ENCODE measurements around the gene B4GALT7.
"Not testable (repeated sequence)": the region's sequence is repeated elsewhere in the genome, so short reads cannot be mapped to it uniquely, and the experiment has no call there.

Gene B4GALT7, protein sequence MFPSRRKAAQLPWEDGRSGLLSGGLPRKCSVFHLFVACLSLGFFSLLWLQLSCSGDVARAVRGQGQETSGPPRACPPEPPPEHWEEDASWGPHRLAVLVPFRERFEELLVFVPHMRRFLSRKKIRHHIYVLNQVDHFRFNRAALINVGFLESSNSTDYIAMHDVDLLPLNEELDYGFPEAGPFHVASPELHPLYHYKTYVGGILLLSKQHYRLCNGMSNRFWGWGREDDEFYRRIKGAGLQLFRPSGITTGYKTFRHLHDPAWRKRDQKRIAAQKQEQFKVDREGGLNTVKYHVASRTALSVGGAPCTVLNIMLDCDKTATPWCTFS

DNA sequence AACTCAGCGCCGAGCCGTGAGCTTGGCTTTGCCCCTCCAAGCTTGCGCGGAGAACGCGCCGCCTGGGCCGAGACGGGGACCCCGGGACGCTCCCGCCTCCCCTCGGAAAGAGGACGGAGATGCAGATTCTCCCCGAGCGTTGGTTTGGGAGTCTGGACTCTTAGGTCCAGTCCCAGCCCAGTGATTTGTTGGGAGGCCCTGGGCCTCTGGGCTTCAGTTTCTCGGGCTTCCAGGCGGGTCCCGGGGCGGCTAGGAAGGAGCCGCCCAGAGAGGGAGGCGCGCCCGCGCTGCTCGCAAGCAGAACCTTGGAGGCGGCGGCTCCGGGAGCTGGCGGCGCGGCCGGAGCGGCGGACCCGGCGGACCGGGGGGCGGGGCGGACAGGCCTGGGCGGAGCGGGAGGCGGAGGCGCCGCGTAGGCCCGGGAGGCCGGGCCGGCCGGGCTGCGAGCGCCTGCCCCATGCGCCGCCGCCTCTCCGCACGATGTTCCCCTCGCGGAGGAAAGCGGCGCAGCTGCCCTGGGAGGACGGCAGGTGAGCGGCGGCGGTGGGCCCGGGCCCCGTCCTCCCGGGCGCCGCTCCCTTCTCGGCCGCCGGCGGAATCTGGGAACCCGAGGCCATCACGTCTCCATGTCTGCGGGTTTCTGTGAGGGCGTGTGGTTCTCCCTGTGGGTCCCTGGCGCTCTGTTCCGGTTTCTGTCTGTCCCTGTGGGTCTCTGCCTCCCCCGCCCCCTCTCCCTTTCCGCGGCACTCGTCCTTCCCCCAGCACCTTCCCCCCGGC is at the start of gene B4GALT7:
B4GALT7 (plus strand) TSS at position 402 of the 777 bp plus-strand sequence; CDS start at position 481, 79 bp downstream.
- DNase-seq (ENCODE audit: insufficient read length, low spot score) (peak; percentile 69), FAIRE-seq (no peak)

DNA sequence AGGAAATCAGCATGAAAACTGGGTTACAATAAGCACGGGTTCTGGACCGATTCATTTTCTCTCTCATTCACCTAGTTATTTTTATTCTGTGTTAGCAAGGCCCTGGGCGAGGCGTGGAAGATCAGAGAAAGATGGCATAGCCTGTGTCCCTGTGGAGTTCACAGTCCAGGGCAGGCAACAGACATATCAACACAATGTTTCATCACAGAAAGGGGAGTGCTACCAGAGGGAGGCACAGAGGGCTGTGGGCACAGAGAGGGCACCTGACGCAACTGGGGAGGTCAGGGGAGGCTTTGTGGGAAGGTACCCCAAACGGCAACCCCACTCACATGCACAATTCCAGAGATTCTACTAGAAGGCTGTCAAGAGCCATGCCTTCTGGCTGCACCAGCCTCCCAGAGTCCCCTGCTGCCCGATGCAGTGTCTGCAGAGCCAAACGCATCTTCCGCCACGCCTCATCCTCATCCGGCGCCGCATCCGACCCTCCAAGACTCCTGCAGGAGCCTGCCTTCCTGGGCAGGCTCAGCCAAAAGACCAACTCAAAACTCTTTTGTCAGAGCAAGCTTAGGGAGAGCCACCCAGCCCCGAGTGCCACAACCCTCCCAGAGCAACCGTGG is 47.0 kb upstream of the B4GALT7 start:
- no peak for DNase-seq (ENCODE audit: insufficient read length, low spot score)

DNA sequence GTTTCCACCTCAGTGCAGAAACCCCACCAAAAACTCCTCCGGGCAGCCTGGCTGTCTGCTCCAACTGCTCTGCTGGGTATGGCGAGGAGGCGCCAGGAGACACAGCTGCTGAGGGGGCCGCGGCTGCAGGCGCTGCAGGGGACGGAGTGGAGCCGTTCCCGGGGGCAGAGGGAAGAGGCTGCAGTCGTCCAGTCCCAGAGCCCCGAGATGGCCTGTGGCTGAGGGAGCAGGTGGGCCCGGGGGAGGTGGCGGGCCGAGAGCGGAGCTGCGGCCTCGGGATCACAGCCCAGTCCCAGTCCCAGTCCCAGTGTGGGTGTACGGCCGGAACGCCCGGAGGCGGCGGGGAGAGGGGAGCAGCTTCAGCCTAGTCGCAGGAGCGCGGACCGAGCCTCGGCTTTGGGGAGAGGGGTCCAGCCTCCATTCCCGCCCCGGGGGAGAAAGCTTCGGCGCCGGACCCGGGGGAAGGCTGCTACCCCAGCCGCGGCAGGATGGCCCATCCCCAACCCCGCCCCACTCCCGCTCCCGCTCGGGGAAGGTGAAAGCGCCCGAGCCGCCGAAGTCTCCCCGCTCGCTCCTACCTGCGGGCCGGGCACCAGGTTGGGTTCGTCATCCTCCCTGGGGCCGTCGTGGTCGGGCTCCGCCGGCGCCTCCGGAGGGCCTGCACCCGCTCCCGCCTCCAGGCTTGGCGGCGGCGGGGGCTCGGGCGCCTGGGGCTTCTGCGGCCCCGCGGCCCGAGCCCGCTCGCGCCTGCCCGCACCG is 46.1 kb upstream of the B4GALT7 start:
- peak; percentile 38 for DNase-seq (ENCODE audit: insufficient read length, low spot score)

More for the DNA sequence above, 47.0 kb upstream of the B4GALT7 start:
- FAIRE-seq = no peak

DNA sequence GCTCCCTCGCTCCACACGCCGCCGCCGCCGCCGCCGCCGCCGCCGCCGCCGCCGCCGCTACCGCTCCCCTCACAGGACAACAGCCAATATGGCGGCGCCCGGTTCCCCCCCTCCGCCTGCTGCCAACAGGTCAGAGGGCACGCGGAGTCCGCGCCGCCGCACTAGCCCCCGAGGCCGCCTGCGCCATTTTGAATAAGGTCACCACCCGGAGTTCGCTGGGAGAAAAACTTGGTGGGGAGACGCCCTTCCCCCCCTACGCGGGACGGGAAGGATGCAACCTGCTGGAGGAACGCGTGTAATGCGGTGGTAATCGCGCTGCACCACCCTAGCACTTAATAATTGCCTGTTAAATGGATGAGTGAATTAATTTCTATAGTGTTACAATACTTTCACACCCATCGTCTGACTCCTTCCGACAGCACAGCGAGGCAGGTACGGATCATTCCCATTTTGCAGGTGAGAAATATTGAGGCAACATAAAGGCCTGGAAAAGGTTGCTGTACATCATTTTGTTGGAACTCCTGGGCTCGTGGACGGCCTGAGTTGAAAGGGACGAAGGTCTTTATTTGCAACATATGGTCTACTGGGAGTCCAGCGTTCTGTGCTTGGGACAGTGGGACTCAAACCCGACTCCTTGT is 45.3 kb upstream of the B4GALT7 start, which contains the start of gene FAM193B:
FAM193B (minus strand) TSS at position 90 of the 638 bp plus-strand sequence. CDS start 105 bp downstream, outside the sequence.
- peak; percentile 93 for DNase-seq (ENCODE audit: insufficient read length, low spot score)
- peak; percentile 38 for FAIRE-seq

More for the DNA sequence above, 46.1 kb upstream of the B4GALT7 start:
- FAIRE-seq = no peak

DNA sequence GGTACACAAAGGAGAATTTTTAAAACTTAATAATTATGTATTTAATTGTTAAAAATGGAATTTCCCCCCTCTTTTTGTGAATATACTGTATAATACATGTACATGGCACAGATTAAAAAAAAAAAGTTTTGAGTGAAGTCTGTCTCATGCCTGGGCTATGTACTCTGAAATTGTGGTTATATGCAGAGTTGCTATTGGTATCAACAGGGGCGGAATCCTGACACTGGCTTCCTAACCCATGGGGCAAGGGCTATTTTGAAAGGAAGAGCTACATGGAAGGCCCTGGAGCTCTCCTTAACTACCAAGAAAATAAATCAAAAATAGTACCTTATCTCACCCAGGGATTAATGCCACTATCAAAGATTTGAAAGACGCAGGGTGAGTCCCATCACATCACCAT is 44.7 kb upstream of the B4GALT7 start:
- FAIRE-seq (no peak), DNase-seq (ENCODE audit: insufficient read length, low spot score) (no peak)

DNA sequence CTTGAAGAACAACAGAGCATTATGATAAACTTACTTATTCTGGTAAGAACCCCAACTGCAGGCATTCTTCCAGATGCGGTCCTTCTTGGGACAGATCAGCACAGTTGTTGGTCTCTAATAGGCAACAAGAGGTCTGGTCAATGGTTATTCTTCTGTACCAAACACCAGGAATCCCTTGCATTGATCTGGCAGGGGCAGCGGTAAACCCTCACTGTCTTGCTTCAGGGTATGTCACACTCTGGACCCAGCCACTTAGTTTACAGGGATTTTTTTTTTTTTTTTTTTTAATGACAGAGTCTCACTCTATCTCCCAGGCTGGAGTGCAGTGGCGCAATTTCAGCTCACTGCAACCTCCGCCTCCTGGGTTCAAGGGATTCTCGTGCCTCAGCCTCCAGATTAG is 44.3 kb upstream of the B4GALT7 start:
- no peak for DNase-seq (ENCODE audit: insufficient read length, low spot score)
- FAIRE-seq = no peak

DNA sequence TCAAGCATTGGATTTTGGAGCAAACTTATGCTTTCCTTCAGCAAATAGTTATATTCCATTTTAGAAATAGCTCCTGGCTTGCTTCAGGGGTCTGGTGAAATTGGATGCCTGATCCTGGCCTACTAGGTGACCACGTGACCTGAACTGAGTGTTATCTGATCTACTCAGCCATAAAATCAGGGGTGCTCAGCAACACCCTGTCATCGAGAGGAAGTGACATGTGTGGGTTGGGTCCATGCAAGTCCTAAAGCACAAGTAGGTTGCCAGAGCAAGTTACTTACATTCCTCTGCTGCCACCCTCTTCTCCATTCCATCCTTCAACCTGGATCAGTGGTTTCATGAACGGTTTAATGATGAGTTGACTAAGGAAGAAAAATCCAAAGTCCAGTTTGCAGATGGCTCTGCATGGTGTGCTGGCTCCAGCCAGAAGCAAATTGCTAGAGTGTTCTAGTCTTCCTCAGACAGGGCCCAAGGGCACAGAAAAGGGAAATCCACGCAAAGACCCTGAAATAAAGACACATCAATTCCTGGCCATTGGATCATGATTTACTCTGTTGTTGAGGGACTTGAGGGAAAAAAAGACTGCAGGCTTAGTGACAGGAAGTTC is 42.8 kb upstream of the B4GALT7 start:
- FAIRE-seq (no peak), DNase-seq (ENCODE audit: insufficient read length, low spot score) (peak; percentile 82)

DNA sequence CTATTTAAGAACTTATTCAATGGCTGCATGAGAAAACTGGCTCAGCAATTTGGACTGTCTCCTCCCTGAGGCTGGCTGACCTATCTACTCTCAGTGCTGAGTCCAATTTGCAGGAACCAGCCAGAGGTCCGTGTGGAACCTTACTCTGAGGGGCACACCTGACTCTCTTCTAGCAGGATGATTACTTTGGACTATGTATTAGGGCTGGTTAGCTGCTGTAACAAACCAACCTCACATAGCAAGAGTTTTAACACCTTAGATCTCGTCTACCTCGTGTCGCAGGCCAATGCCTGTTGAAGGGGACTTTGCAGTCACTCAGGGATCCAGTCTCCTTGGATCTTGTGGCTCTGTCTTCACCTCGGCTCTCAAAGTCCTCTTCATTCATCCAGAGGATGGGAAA is 42.1 kb upstream of the B4GALT7 start:
- FAIRE-seq (no peak), DNase-seq (ENCODE audit: insufficient read length, low spot score) (no peak)

DNA sequence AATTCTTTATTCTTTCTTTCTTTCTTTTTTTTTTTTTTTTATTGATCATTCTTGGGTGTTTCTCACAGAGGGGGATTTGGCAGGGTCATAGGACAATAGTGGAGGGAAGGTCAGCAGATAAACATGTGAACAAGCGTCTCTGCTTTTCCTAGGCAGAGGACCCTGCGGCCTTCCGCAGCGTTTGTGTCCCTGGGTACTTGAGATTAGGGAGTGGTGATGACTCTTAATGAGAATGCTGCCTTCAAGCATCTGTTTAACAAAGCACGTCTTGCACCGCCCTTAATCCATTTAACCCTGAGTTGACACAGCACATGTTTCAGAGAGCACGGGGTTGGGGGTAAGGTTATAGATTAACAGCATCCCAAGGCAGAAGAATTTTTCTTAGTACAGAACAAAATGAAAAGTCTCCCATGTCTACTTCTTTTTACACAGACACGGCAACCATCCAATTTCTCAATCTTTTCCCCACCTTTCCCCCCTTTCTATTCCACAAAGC is 40.4 kb upstream of the B4GALT7 start:
- DNase-seq (ENCODE audit: insufficient read length, low spot score); FAIRE-seq: not testable (repeated sequence)

DNA sequence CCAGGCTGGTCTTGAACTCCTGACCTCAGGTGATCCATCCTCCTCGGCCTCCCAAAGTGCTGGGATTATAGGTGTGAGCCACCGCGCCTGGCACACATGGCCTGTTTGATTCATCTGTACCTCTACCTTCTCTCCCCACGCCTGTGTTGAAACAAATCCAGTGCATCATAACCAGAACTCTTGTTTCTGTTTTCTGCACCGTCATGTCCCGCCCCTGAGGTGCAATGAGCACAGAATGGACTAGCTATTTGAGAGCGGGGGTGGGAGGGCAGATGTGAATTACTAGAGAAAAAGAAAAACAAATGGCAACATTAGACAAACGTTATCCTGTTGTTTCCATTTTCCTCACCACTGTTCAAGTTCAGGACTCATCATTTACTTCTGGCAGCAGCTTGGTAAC is 34.9 kb upstream of the B4GALT7 start:
- DNase-seq (ENCODE audit: insufficient read length, low spot score) (no peak), FAIRE-seq (no peak)

DNA sequence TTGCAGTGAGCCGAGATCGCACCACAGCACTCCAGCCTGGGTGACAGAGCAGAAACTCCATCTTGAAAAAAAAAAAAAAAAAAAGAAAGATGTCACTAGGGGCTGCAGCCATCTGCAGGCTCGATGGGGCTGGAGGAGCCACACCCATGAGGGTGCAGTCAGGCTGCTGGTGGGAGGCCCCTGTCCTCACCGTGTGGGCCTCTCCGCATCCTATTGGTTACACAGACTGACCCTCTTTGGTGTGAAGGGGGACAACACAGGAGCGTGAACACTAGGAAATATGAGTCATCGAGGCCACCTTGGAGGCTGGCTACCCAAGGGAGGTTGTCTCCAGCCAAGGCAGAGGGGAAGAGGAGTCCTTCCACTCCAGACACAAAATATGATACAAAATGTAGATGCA is 31.6 kb upstream of the B4GALT7 start:
- FAIRE-seq = no peak

DNA sequence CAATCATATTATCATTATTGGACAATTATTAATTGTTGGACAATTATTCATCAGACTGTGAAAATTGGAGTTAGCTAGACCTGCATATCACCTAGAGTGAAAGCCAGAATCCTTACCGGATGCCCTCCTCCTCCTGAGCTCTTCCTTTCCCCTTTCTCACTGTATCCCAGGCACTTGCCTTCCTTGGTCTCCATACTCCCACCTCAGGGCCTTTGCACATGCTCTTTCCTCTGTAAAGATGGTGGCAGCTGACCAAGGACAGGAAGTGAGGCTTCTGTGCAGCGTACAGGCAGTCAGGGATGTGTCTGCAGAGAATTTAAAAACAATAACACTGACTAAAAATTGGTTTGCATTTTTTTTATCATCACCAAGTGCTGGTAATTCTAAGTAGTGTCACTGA is 30.0 kb upstream of the B4GALT7 start:
- FAIRE-seq (no peak), DNase-seq (ENCODE audit: insufficient read length, low spot score) (no peak)

More for the DNA sequence above, 31.6 kb upstream of the B4GALT7 start:
- DNase-seq (ENCODE audit: insufficient read length, low spot score) = no peak

DNA sequence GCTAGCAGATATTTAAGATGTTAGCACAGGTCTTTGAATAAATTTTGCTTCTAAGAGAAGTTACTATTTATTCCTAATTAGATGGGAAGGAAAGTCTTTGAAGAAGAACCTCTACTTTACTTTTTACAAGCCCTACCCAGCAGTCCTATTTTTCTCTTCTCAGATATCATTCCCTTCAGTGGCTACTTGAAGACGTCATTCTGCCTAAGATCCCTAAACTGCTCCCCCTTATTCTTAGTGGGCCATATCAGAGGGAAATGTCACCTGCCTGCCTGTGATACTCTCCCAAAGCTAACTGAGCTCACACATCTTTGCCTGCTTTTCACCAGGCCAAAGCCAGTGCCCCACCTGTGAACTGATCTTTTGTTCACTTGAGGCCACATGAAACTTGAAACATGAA is 24.4 kb upstream of the B4GALT7 start:
- no peak for FAIRE-seq
- no peak for DNase-seq (ENCODE audit: insufficient read length, low spot score)

DNA sequence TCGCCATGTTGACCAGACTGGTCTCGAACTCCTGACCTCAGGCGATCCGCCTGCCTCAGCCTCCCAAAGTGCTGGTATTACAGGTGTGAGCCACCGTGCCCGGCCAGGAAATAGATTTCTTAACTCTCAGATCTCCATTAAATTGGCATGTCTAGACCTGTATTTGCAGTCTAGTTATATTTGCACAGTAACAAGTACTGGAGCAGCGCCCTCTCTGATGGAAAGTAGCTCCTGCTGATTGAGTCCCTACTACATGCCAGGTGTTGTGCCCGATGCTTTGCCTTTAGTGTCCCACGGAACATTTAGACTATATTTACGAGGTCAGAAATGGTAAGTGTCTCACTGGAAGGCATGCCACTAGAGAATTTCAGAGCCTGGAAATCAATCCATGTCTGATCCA is 23.8 kb upstream of the B4GALT7 start:
- DNase-seq (ENCODE audit: insufficient read length, low spot score) (no peak), FAIRE-seq (no peak)

DNA sequence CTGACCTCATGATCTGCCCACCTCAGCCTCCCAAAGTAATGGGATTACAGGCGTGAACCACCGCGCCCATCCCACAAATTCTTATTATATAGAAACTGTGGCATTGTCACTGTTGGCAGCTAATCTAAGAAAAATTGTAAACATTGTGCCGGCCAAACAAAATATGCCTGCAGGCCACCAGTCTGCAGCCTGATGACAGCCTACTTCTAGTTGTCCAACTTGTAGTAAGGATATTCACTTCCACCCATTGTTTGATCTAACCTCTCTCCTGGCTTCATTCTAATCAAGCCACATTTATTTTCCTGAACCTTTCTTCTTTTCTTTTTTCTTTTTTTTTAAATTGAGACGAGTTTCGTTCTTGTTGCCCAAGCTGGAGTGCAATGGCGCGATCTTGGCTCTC is 21.6 kb upstream of the B4GALT7 start:
- DNase-seq (ENCODE audit: insufficient read length, low spot score) (no peak), FAIRE-seq (no peak)

DNA sequence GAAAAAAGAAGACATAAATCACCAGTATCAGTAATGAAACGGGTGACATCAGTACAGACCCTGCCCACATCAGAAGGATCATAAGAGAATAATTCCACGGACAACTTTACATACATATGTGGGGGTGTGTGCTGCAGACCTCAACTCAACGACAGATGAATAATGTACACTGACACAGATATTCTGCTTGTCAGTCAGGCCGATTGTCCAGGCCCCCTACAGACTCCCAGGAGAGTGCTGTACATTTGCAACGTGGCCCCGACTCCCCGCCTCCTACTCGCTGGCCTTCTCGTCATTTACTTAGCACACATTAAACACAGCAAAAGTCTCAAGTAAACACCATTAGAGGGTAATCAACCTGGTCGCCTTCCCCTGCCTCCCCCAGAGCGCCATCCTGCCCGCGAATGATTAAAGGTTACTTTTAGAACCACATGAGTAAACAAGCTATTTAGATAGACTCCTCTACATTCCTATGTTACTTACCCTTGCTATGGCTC is 11.5 kb upstream of the B4GALT7 start:
- DNase-seq (ENCODE audit: insufficient read length, low spot score) (no peak), FAIRE-seq (no peak)

DNA sequence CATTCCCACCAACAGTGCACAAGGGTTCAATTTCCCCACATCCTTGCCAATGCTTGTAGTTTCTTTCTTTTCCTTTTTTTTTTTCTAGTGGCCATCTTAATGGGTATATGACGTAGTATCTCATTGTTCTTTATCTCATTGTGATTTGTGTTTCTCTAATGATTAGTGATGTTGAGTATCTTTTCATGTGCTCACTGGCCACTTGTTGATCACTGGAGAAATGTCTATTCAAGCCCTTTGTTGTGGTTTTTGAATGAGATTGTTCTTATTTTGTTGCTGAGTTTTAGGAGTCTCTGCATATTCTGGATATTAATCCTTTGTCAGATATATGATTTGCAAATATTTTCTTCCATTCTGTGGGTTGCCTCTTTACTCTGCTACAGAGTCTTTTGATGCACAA is 9.5 kb upstream of the B4GALT7 start:
- no peak for DNase-seq (ENCODE audit: insufficient read length, low spot score)
- no peak for FAIRE-seq

DNA sequence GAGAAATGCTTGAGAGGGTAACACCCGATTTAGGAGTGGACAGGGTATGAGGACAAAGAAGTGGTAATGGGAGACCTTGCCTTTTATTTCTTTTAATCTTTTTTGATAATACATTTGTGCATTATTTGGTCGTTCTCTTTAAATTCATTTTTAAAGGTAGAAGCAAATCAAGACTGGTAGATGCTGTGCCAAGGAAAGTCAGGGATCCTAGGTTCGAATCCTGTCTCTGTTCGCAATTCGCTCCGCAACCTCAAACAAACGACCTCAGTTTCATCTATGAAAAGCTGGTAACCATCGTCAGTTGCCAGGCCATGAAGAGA is 8.3 kb upstream of the B4GALT7 start:
- no peak for DNase-seq (ENCODE audit: insufficient read length, low spot score)
- FAIRE-seq = no peak

DNA sequence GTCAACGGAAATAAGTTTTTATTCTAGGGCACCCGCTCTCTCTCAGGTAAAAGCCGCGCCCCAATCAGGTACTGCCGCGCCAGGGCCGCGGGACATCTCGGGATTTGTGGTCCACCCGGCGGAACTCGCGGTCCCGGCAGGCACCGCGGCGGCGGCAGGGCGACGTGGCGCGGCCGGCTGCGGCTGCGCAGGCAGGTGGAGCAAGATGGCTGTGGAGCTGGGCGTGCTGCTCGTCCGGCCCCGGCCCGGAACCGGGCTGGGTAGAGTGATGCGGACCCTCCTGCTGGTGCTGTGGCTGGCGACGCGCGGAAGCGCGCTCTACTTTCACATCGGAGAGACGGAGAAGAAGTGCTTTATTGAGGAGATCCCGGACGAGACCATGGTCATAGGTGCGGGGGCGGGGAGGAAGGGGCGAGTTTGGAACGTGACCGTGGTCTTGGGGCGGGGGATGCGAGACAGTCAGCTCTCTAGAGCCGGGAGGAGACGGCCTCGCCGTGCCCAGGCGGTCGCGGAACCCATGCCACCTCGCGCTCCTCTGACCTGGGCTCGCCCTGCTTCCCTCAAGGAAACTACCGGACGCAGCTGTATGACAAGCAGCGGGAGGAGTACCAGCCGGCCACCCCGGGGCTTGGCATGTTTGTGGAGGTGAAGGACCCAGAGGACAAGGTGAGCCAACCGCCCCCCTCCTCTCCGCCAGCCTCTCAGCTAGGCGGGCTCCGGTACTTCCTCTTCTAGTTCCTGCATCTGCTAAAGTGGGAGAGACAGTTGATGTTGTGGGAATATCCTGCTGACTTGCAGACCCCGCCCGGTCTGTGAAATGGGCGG is 7.7 kb upstream of the B4GALT7 start, which contains the start of gene TMED9:
TMED9 (plus strand) TSS at position 194 of the 825 bp plus-strand sequence; CDS start at position 206, 12 bp downstream.
- FAIRE-seq (peak; percentile 91), DNase-seq (ENCODE audit: insufficient read length, low spot score) (peak; percentile 87)

Measured in HTR-8/SVneo (cell line).